Stimulated activated CD4-positive, alpha-beta T cell treated with anti-CD3 and anti-CD28 coated beads, Interleukin-12 subunit alpha, Interleukin-12 subunit beta, amount 100 ng/mL, for 4 hours (primary cell): ENCODE data around the gene MORF4L1.
"Not testable (repeated sequence)": the region's sequence is repeated elsewhere in the genome, so short reads cannot be mapped to it uniquely, and the experiment has no call there.

Experiments
- DNase-seq: peaks from one replicate; pipeline ENCODE4 v3.0.0-alpha.2; 2020

The MORF4L1 gene

DNA sequence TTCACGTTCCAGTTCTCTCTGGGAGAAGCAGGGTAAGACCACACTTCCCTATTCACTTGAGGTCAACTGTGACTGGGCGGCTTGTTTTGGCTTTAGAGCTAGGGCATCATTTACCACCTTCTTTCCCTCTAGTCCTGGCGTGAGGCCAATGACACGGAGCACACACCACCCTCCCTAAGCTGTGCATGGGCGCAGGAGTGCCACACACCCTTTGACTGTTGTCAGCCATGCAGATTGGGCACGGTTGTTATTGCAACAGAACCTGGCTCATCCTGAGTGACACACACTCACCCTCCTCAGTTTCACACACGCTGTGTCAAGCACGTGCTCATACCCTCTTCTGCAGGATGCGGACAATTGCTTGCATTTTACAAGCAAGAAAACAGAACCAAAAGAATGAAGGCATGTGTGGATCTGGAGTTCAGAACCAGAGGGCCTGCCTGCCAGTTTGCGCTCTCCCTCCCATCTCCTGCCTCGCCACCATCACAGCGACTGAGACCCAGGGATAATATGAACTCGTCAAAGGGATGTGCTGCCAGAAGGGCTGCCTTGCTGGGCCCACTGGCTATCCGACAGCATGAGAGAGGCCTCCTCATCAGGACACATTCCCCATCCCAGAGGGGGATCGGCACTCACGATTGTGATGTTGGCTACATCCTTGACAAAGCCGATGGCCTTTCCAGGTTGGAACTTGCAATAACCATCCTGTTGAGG lies 54.5 kb downstream of the MORF4L1 start:
- DNase-seq, result no peak

DNA sequence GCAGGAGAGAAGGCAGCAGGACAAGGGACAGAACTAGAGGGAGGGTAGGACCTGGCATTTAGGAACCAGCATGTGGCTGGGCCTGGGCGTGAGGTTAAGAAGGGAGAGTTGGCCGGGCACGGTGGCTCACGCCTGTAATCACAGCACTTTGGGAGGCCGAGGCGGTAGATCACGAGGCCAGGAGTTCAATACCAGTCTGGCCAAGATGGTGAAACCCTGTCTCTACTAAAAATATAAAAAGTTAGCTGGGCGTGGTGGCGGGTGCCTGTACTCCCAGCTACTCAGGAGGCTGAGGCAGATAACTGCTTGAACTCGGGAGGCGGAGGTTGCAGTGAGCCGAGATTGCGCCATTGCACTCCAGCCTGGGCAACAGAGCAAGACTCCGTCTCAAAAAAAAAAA lies 55.5 kb downstream of the MORF4L1 start:
- DNase-seq, result not testable (repeated sequence)

DNA sequence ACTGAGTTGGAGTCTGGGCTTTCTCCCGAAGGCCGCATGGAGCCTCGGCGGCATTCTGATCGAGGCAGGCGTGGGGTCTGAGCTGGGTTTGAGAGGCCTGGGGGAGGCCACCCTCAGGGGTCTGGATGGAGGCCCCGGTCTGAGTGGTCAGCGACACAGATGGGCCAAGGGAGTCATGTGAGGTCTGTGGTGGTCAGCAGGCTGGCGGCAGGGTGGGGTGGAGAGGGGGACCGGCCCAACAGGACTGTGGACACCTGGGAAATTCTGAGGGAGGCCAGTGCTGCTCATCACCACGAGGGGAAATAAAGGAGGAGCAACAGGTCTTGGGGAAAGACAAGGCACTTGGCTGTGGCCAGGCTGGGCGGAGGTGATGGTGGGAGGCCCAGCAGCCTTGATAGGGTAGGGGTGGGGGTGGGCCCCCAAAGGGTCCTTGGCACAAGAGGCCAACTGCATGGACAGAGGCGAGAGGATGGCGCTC lies 56.0 kb downstream of the MORF4L1 start:
- DNase-seq, result no peak

GRCh38 chr15:78929536-78930264 lies 57.0 kb downstream of the MORF4L1 start:
- DNase-seq, result no peak

GRCh38 chr15:78930577-78931388 lies 58.1 kb downstream of the MORF4L1 start:
- DNase-seq, result no peak

GRCh38 chr15:78931439-78932257 lies 59.0 kb downstream of the MORF4L1 start:
- DNase-seq, result no peak

GRCh38 chr15:78932258-78932808 lies 59.6 kb downstream of the MORF4L1 start:
- DNase-seq, result no peak

- no peak for DNase-seq
Observed at GRCh38 chr15:78933187-78933822, 60.6 kb downstream of the MORF4L1 start.

GRCh38 chr15:78933823-78934654 lies 61.3 kb downstream of the MORF4L1 start:
- no peak for DNase-seq

DNA sequence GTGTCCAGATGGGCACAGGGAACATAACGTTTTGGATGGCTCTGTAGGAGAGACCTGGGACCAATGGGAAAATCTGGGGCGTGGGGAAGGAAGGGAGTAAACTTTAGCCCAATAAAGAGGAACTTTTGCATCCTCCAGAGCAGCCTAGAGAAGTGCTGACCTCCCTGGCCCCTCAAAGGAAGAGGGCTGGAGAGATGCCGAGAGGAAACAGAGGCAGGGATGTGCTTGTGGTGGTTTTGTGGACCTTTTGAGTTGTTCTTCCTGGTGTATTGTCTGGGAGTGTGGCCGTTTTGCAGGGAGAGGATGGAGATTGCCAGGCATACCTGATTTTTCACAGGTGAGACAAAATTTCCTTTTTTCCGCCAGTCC lies 61.9 kb downstream of the MORF4L1 start:
- no peak for DNase-seq

DNA sequence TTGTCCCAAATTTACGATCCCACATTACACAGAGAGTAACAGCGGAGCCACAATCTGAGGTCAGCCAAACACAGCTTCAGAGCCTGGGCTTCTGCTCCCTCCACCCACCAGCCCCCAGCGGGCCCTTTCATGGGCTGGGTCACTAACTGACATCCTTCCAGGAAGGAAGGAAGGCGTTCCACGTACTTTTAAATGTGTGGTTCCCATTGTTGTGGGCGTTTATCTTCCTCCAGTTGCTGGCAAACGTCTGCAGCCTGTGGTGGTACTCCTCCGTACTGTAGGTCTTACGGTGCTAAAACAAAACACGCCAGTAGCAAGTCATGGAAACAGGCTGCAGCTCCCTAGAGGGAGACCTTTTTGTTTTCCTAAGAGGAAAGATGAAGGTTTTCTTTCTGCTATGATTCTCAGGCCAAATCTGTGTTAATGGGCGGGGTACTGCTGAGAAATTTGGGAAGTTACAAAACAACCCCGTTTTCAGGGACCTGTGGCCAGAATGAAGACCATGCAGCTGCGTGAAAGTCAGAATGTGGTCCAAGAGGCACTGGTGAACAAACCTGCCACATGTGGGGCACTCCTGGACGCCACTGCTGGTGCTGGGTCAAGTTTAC lies 64.5 kb downstream of the MORF4L1 start:
- no peak for DNase-seq

DNA sequence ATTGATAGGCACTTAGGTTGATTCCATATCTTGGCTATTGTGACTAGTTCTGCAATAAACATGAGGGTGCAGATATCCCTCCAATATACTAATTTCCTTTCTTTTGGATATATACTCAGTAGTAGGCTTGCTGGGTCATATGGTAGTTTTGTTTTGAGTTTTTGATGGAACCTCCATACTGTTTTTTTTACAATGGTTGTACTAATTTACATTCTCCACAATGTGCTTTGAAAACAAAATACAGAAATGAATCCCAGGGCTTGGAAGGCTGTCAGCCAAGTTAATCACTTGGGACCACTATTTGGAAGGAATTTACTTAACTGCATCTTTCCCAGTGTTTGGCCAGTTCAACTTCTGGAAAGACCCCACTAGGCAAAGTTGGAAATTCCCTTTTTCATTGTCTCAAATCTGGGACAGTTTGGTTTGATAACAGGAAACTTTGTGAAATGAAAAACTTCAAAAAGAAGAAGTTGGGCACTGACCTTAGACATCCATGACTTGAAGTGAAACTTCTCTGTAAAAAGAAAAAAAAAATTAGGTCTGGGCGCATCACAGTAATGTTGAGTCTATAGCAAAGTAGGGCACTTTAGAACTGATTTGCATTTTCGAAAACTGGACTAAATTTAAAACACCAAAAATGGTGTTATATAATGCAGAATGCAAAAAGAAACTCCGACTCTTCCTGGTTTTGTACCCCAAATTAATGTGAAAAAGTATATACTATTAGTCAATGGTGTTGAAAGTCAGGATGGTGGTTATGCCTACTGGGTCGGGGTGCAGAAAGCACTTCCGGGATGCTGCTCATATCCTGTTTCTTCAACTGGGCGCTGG lies 66.2 kb downstream of the MORF4L1 start:
- no peak for DNase-seq

DNA sequence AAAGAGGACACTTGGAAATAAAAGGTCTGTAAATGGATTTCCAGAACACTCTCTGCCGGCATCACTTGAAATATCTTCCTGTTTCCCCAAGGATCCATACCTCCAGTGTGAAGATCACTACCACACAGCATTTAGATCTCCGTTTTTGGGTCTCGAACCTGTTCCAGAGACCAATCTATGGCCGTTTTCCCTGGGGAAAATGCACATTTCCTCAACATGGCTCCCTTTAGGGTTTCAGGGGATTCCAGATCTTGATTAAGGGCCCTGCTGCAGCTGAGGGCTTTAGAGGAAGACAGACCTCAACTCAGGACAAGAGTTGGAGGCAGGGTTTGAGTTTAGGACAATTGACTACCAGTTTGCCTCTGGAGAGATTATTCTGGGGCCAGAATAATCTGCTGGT lies 70.1 kb downstream of the MORF4L1 start:
- no peak for DNase-seq

DNA sequence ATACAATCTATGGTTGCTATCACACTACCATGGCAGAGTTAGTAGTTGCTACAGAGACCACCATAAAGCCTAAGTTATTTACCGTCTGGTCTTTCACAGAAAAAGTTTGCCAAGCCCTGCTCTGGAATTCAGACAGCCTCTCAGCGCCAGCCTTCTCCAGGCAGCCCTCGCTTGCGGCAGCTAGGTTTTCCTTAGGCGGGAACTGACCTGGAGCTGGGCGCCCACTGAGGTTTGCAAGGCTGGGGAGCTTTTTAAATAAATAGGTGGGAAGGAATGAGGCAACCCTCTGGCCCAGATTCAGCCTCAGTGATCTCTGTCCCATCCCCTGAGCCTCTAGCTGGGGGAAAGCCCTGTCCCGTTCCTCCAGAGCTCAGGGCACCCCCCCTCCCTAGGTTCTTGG lies 71.0 kb downstream of the MORF4L1 start:
- no peak for DNase-seq

- no peak for DNase-seq
Observed at GRCh38 chr15:78944202-78944625, 71.5 kb downstream of the MORF4L1 start.

- peak; percentile 77 for DNase-seq
Observed at GRCh38 chr15:78944669-78945407, 72.1 kb downstream of the MORF4L1 start, which contains the start of gene CTSH. Gene CTSH, minus strand, starts transcription at chr15:78945046. Its CDS starts 65 bp downstream, at chr15:78944981.

GRCh38 chr15:78946493-78946892 lies 73.8 kb downstream of the MORF4L1 start:
- no peak for DNase-seq

DNA sequence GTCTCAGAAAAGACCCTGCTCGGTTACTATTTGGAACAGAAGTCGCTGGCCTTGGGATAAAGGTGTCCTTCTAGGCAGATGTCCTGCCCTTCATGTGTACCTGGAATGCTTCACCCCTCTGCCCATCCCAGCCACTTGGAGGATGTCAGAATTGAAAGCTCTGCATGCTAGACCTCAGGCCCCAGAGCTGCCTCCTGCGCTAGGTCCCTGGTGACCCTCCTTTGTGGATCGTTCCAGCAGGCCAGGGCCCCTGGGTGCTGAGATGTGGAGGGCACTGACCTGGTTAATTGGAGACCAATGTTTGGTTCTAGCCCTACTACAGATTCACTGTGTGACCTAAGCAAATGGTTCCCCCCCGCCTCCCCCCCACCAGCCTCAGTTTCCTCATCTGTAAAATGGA lies 74.8 kb downstream of the MORF4L1 start:
- DNase-seq, result no peak
